GM23338 (cell line): ENCODE data around the gene BSCL2. TPM values are rescaled to one million over a fixed set of nuclear protein-coding genes. Genes with fewer than 3 reads are reported as not detected.
A peak's percentile ranks its signal among the peaks of the same experiment; 100 is the strongest.
"Not testable (repeated sequence)": the region's sequence is repeated elsewhere in the genome, so short reads cannot be mapped to it uniquely, and the experiment has no call there.

Experiments
- ATAC-seq: fragments of 200-7000 bp; cut with Tn5 transposase; 3 replicates; pipeline ENCODE4 v1.9.1; 2020
- DNase-seq: peaks from one replicate; pipeline ENCODE4 v3.0.0-alpha.2; 2015; ENCODE audit warnings: low spot score
- H2AFZ ChIP-seq: fragments of 200-600 bp; sonication (generic); 2 replicates; pipeline ENCODE4 v1.8.0; 2016; ENCODE audit warnings: antibody characterized with exemption, mild to moderate bottlenecking, moderate library complexity
- H3F3A ChIP-seq: fragments of 200-600 bp; sonication (generic); replicated peaks from 2 replicates; pipeline ENCODE4 v1.8.0; 2017; ENCODE audit warnings: antibody characterized with exemption, mixed run types, low read depth
- H3K27ac ChIP-seq: fragments of 200-600 bp; sonication (generic); 2 replicates; pipeline ENCODE4 v1.6.1; 2016; ENCODE audit warnings: low read depth
- H3K27me3 ChIP-seq: fragments of 200-600 bp; sonication (generic); 2 replicates; pipeline ENCODE4 v1.8.0; 2016; ENCODE audit warnings: mild to moderate bottlenecking, mixed run types, moderate library complexity; ENCODE audit not compliant: insufficient read depth
- H3K36me3 ChIP-seq: fragments of 200-600 bp; sonication (generic); 2 replicates; pipeline ENCODE4 v1.8.0; 2016; ENCODE audit warnings: mild to moderate bottlenecking; ENCODE audit not compliant: insufficient read depth
- H3K4me1 ChIP-seq: fragments of 200-600 bp; sonication (generic); 2 replicates; pipeline ENCODE4 v1.8.0; 2016; ENCODE audit warnings: mild to moderate bottlenecking, moderate library complexity; ENCODE audit not compliant: insufficient read depth
- H3K4me2 ChIP-seq: fragments of 200-600 bp; sonication (generic); 2 replicates; pipeline ENCODE4 v1.7.1; 2017; ENCODE audit warnings: mixed run types
- H3K4me3 ChIP-seq: fragments of 200-600 bp; sonication (generic); 2 replicates; pipeline ENCODE4 v1.6.1; 2016; ENCODE audit warnings: mixed run types
- H3K79me2 ChIP-seq: fragments of 200-600 bp; sonication (generic); replicated peaks from 2 replicates; pipeline ENCODE4 v1.8.0; 2017; ENCODE audit warnings: mild to moderate bottlenecking; ENCODE audit not compliant: insufficient read depth
- H3K9me2 ChIP-seq: fragments of 200-600 bp; sonication (generic); 2 replicates; pipeline ENCODE4 v1.8.0; 2017; ENCODE audit not compliant: insufficient read depth
- H4K20me1 ChIP-seq: fragments of 200-600 bp; sonication (generic); replicated peaks from 2 replicates; pipeline ENCODE4 v1.8.0; 2017; ENCODE audit warnings: mild to moderate bottlenecking; ENCODE audit not compliant: insufficient read depth
- H3K27ac Mint-ChIP-seq: 2 replicates; pipeline ENCODE4 v1.8.0; 2020; ENCODE audit warnings: inconsistent platforms, mild to moderate bottlenecking, moderate library complexity, mixed read lengths
- H3K27me3 Mint-ChIP-seq: 3 replicates; pipeline ENCODE4 v1.8.0; 2022; ENCODE audit warnings: low read depth, mild to moderate bottlenecking, moderate library complexity, mixed read lengths, inconsistent platforms; ENCODE audit not compliant: insufficient read depth, poor library complexity
- H3K36me3 Mint-ChIP-seq: 3 replicates; pipeline ENCODE4 v1.8.0; 2021; ENCODE audit warnings: low read depth, mild to moderate bottlenecking, inconsistent platforms, moderate library complexity, mixed read lengths
- H3K4me1 Mint-ChIP-seq: 3 replicates; pipeline ENCODE4 v1.8.0; 2020; ENCODE audit warnings: mild to moderate bottlenecking, inconsistent platforms, mixed read lengths
- H3K4me3 Mint-ChIP-seq: 3 replicates; pipeline ENCODE4 v1.8.0; 2021; ENCODE audit warnings: moderate library complexity, mild to moderate bottlenecking, inconsistent platforms, mixed read lengths
- H3K9me3 Mint-ChIP-seq: 3 replicates; pipeline ENCODE4 v1.8.0; 2020; ENCODE audit warnings: moderate library complexity, mild to moderate bottlenecking, inconsistent platforms, mixed read lengths
- CTCF ChIP-seq, 2 experiments: fragments of 200-600 bp in 1 of 2; sonication (generic) in 1 of 2; conservative IDR thresholded peaks; 2 replicates each; pipeline versions ENCODE4 v1.5.1 to v1.6.1; 2016 to 2017; ENCODE audit warnings: antibody characterized with exemption in 2 of 2, low read depth in 2 of 2, mild to moderate bottlenecking in 2 of 2, moderate library complexity in 1 of 2
- EZH2 ChIP-seq: fragments of 200-600 bp; sonication (generic); IDR thresholded peaks from one replicate; pipeline ENCODE4 v1.8.0; 2017; ENCODE audit warnings: antibody characterized with exemption, mild to moderate bottlenecking, low read depth; ENCODE audit not compliant: unreplicated experiment
- NANOG ChIP-seq: IDR thresholded peaks from 2 replicates; pipeline ENCODE4 v1.6.1; 2016; ENCODE audit warnings: antibody characterized with exemption, borderline replicate concordance
- REST ChIP-seq: IDR thresholded peaks from one replicate; pipeline ENCODE4 v1.6.1; 2018; ENCODE audit warnings: antibody characterized with exemption; ENCODE audit not compliant: unreplicated experiment
- STAT1 ChIP-seq: IDR thresholded peaks from one replicate; pipeline ENCODE4 v1.6.1; 2016; ENCODE audit warnings: antibody characterized with exemption; ENCODE audit not compliant: unreplicated experiment
- ZNF114 ChIP-seq: fragments of 250-450 bp; sonication (Bioruptor Pico); IDR thresholded peaks from 2 replicates; pipeline ENCODE4 v1.5.0; 2020; ENCODE audit warnings: mild to moderate bottlenecking, moderate library complexity
- ZNF462 ChIP-seq: fragments of 250-450 bp; sonication (Bioruptor Pico); IDR thresholded peaks from 2 replicates; pipeline ENCODE4 v1.5.0; 2020; ENCODE audit warnings: mild to moderate bottlenecking, moderate library complexity
- polyA plus RNA-seq: library from polyadenylated mRNA; unstranded; fragments of >200 nt; fragmentation: Nextera tagmentation; extraction: Ambion mirVana; gene quantifications from 2 replicates; pipeline ENCODE4 v1.2.1, GENCODE V29; 2016
- total RNA-seq: library from RNA; depleted of rRNA; stranded (reverse); fragments of >200 nt; shearing (Covaris generic); gene quantifications from 2 replicates; pipeline ENCODE4 v1.2.3, GENCODE V29; 2014

The BSCL2 gene
- total and polyA plus RNA-seq, 2 experiments from 2014 or later = 60.2 to 81.7 TPM

GRCh38 chr11:62650283-62650682 is 56.9 kb downstream of the BSCL2 start:
- not testable (repeated sequence) for ATAC-seq, H3K27ac ChIP-seq
- H3K79me2 ChIP-seq = peaks cover 33% of the 10 kb centered on the region

GRCh38 chr11:62649486-62649885 is 57.7 kb downstream of the BSCL2 start:
- Mint-ChIP-seq H3K27ac (no peak overlapping the region), H3K4me3 (no peak overlapping the region), H3K36me3 (peaks cover 25% of the 10 kb centered on the region), H3K27me3 (peaks cover 16% of the 10 kb centered on the region), H3K4me1 (peaks cover 21% of the 10 kb centered on the region), H3K9me3 (peaks cover 2% of the 10 kb centered on the region; the same call in 1 of the 3 replicates)
- Histone ChIP-seq H3K4me2 (no peak overlapping the region), H3F3A (peaks cover 13% of the 10 kb centered on the region; the same call in 1 of the 2 replicates), H3K27me3 (no peaks in the 10 kb centered on the region), H3K36me3 (peaks cover 6% of the 10 kb centered on the region; the same call in 1 of the 2 replicates), H3K9me2 (no peaks in the 10 kb centered on the region), H3K4me1 (peaks cover 9% of the 10 kb centered on the region; the same call in 1 of the 2 replicates), H4K20me1 (peaks cover 7% of the 10 kb centered on the region), H2AFZ (no peak overlapping the region), H3K27ac (no peak overlapping the region), H3K79me2 (peaks cover 40% of the 10 kb centered on the region), H3K4me3 (no peak overlapping the region)
- no peak for ATAC-seq
- DNase-seq = no peak
- TF ChIP-seq EZH2 = no peak
- TF ChIP-seq STAT1 = no peak
- no peak for TF ChIP-seq ZNF462
- no peak for TF ChIP-seq ZNF114
- TF ChIP-seq REST = no peak
- TF ChIP-seq NANOG = no peak

More at GRCh38 chr11:62650283-62650682, 56.9 kb downstream of the BSCL2 start:
- not testable (repeated sequence) for DNase-seq, H3K27me3 ChIP-seq, H4K20me1 ChIP-seq, H2AFZ ChIP-seq, H3K36me3 ChIP-seq, H3K4me1 ChIP-seq, H3K27ac Mint-ChIP-seq, H3K9me2 ChIP-seq, H3K4me3 Mint-ChIP-seq, H3K4me2 ChIP-seq, H3K9me3 Mint-ChIP-seq, H3K4me3 ChIP-seq
- H3F3A ChIP-seq = peaks cover 10% of the 10 kb centered on the region; the same call in 1 of the 2 replicates
- peak in 1 of 2 experiments; percentile 12; a peak in 1 of 4 replicates for TF ChIP-seq CTCF (conservative IDR thresholded peaks at IDR 0.05; ENCODE audit: low read depth in 2 of 2)
- H3K27me3 Mint-ChIP-seq = peaks cover 18% of the 10 kb centered on the region
- peaks cover 18% of the 10 kb centered on the region for H3K4me1 Mint-ChIP-seq
- H3K36me3 Mint-ChIP-seq = peaks cover 21% of the 10 kb centered on the region
